Thyroid gland (tissue), 4 donors: ENCODE results near the gene AKR1C1.
"Not testable (repeated sequence)": the region's sequence is repeated elsewhere in the genome, so short reads cannot be mapped to it uniquely, and the experiment has no call there.

Experiments
- POLR2A ChIP-seq, 2 donors: fragments of 450-650 bp; IDR thresholded peaks; one replicate each; pipeline ENCODE4 v1.6.1; 2017; ENCODE audit warnings: antibody characterized with exemption in 2 of 2, mild to moderate bottlenecking in 2 of 2, moderate library complexity in 1 of 2
- TF ChIP-seq, protein P1 (sequence below), 6 experiments: fragments of 200-600 bp in 3 of 6; fragments of 450-650 bp in 3 of 6; sonication (generic) in 3 of 6; IDR thresholded peaks; one replicate each; pipeline ENCODE4 v1.5.1; 2016 to 2019; ENCODE audit warnings: antibody characterized with exemption in 6 of 6, mild to moderate bottlenecking in 2 of 6, inconsistent platforms in 1 of 6, moderate library complexity in 1 of 6

DNA sequence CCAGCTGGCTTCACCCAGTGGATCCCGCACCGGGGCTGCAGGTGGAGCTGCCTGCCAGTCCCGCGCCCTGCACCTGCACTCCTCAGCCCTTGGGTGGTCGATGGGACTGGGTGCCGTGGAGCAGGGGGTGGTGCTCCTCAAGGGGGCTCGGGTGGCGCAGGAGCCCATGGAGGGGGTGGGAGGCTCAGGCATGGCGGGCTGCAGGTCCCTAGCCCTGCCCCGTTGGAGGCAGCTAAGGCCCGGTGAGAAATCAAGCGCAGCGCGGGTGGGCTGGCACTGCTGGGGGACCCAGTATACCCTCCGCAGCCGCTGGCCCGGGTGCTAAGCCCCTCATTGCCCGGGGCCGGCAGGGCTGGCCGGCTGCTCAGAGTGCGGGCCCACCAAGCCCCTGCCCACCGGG lies 69.2 kb downstream of the AKR1C1 start:
- TF ChIP-seq, protein P1, sequence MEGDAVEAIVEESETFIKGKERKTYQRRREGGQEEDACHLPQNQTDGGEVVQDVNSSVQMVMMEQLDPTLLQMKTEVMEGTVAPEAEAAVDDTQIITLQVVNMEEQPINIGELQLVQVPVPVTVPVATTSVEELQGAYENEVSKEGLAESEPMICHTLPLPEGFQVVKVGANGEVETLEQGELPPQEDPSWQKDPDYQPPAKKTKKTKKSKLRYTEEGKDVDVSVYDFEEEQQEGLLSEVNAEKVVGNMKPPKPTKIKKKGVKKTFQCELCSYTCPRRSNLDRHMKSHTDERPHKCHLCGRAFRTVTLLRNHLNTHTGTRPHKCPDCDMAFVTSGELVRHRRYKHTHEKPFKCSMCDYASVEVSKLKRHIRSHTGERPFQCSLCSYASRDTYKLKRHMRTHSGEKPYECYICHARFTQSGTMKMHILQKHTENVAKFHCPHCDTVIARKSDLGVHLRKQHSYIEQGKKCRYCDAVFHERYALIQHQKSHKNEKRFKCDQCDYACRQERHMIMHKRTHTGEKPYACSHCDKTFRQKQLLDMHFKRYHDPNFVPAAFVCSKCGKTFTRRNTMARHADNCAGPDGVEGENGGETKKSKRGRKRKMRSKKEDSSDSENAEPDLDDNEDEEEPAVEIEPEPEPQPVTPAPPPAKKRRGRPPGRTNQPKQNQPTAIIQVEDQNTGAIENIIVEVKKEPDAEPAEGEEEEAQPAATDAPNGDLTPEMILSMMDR (IDR thresholded peaks at IDR 0.05): not testable (repeated sequence)
- not testable (repeated sequence) for TF ChIP-seq POLR2A (IDR thresholded peaks at IDR 0.05)
